Hepatocyte (in vitro differentiated cells): ENCODE results near the gene HPS3. TPM values are rescaled to one million over a fixed set of nuclear protein-coding genes. Genes with fewer than 3 reads are reported as not detected.
A peak's percentile ranks its signal among the peaks of the same experiment; 100 is the strongest.

ENCODE experiments used
- DNase-seq: peaks from one replicate; pipeline ENCODE4 v3.0.0-alpha.2; 2016; ENCODE audit warnings: low spot score
- H2AFZ ChIP-seq: fragments of 200-600 bp; sonication (generic); 2 replicates; pipeline ENCODE4 v1.6.0; 2016; ENCODE audit warnings: antibody characterized with exemption, mild to moderate bottlenecking
- H3K27ac ChIP-seq: fragments of 200-600 bp; sonication (generic); 2 replicates; pipeline ENCODE4 v1.5.1; 2016; ENCODE audit warnings: mild to moderate bottlenecking
- H3K27me3 ChIP-seq: fragments of 200-600 bp; sonication (generic); 2 replicates; pipeline ENCODE4 v1.6.1; 2016
- H3K36me3 ChIP-seq: fragments of 200-600 bp; sonication (generic); replicated peaks from 2 replicates; pipeline ENCODE4 v1.5.1; 2016; ENCODE audit warnings: low read depth; ENCODE audit not compliant: insufficient read depth
- H3K4me1 ChIP-seq: fragments of 200-600 bp; sonication (generic); 2 replicates; pipeline ENCODE4 v1.5.1; 2016; ENCODE audit warnings: mild to moderate bottlenecking, moderate library complexity; ENCODE audit not compliant: insufficient read depth
- H3K4me2 ChIP-seq: fragments of 200-600 bp; sonication (generic); 2 replicates; pipeline ENCODE4 v1.6.0; 2016
- H3K4me3 ChIP-seq: fragments of 200-600 bp; sonication (generic); 2 replicates; pipeline ENCODE4 v1.5.1; 2016; ENCODE audit warnings: mild to moderate bottlenecking
- H3K79me2 ChIP-seq: fragments of 200-600 bp; sonication (generic); 2 replicates; pipeline ENCODE4 v1.6.0; 2017; ENCODE audit warnings: mild to moderate bottlenecking
- H3K9me2 ChIP-seq: fragments of 200-600 bp; sonication (generic); replicated peaks from 2 replicates; pipeline ENCODE4 v1.6.0; 2017; ENCODE audit warnings: mild to moderate bottlenecking; ENCODE audit not compliant: insufficient read depth
- H3K9me3 ChIP-seq: fragments of 200-600 bp; sonication (generic); 2 replicates; pipeline ENCODE4 v1.5.1; 2016; ENCODE audit warnings: low read depth, mild to moderate bottlenecking
- H4K20me1 ChIP-seq: fragments of 200-600 bp; sonication (generic); 2 replicates; pipeline ENCODE4 v1.6.0; 2016; ENCODE audit warnings: mild to moderate bottlenecking; ENCODE audit not compliant: insufficient read depth, poor library complexity, severe bottlenecking
- CTCF ChIP-seq: fragments of 200-600 bp; sonication (generic); IDR thresholded peaks from 2 replicates; pipeline ENCODE4 v1.5.1; 2016; ENCODE audit warnings: antibody characterized with exemption, mild to moderate bottlenecking; ENCODE audit not compliant: poor library complexity
- EZH2 ChIP-seq: fragments of 200-600 bp; sonication (generic); IDR thresholded peaks from 2 replicates; pipeline ENCODE4 v1.6.1; 2016; ENCODE audit warnings: antibody characterized with exemption, mild to moderate bottlenecking, borderline replicate concordance
- EZH2phosphoT487 ChIP-seq: fragments of 200-600 bp; sonication (generic); IDR thresholded peaks from one replicate; pipeline ENCODE4 v1.6.1; 2018; ENCODE audit warnings: antibody characterized with exemption, mild to moderate bottlenecking, low read depth, moderate library complexity; ENCODE audit not compliant: unreplicated experiment, severe bottlenecking
- WGBS: methylation state at CpG from one replicate; pipeline ENCODE4 v1.1.6; 2016; ENCODE audit warnings: low lambda C conversion rate; ENCODE audit errors: missing lambda C conversion rate; 5-methylcytosine and 5-hydroxymethylcytosine counted together
- polyA plus RNA-seq: library from polyadenylated mRNA; unstranded; fragments of >200 nt; fragmentation: Nextera tagmentation; extraction: Ambion mirVana; gene quantifications from 2 replicates; pipeline ENCODE4 v1.2.1, GENCODE V29; 2016
- total RNA-seq: library from RNA; depleted of rRNA; stranded (reverse); fragments of >200 nt; gene quantifications from 2 replicates; pipeline ENCODE4 v1.2.3, GENCODE V29; 2014

Gene HPS3
- total and polyA plus RNA-seq, 2 experiments from 2014 or later, result 14.1 to 24.2 TPM

GRCh38 chr3:149085828-149086231 is 43.6 kb upstream of the HPS3 start:
- WGBS, result under 1% methylated on average over 21 of the region's 21 CpGs
- no peaks in the 10 kb centered on the region for H3K4me1 ChIP-seq
- H3K27me3 ChIP-seq, result no peaks in the 10 kb centered on the region
- peak overlapping the region; percentile 84 for H3K4me3 ChIP-seq
- DNase-seq, result peak; percentile 22
- H3K9me2 ChIP-seq, result no peaks in the 10 kb centered on the region
- H3K79me2 ChIP-seq, result peaks cover 48% of the 10 kb centered on the region
- no peak for TF ChIP-seq EZH2phosphoT487
- TF ChIP-seq CTCF, result no peak
- TF ChIP-seq EZH2, result no peak
- no peaks in the 10 kb centered on the region for H3K9me3 ChIP-seq
- H3K36me3 ChIP-seq, result no peaks in the 10 kb centered on the region
- H3K4me2 ChIP-seq, result peak overlapping the region; percentile 97
- no peaks in the 10 kb centered on the region for H4K20me1 ChIP-seq
- peak overlapping the region; percentile 90 for H2AFZ ChIP-seq
- no peak overlapping the region for H3K27ac ChIP-seq

DNA sequence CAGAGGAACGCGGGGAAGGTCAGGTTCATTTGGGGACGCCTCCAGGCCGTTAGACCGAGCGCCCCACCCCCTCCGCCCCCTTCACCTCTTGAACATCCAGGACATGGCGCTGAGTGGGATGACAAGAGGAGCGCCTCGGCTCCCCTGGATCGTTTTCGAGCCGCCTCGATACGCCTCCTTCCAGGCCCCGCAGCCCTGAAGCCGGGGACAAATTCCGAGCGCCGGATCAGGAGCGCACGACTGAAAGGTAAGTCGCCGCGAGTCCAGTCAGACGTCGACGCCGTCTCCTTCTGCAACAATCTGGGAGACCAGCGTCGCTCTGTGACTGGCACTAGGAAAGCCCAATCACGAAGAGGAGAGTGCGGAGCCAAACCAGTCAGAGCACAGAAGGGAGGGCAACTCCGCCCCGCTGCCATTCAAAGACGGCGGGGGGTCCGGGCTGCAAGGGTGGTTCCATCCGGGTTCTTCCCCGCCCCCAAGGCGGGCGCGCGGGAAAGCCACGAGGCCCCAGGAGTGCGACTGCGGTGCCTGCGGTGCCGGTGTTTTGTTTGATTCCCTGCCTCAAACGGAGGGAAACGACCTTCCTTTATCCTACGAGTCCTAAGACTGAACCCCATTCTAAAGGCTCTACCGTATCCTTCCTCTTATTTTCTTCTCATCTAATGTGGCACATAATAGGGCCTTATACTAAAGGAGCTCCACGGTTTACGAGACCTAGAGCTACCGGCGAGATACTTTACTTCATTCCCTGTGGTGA is 43.0 kb upstream of the HPS3 start, which contains the start of gene HLTF:
HLTF (minus strand) TSS at position 302 of the 757 bp plus-strand sequence; CDS start at position 105, 197 bp downstream.
- H3K27ac ChIP-seq, result no peak within 1 kb of the TSS
- peaks cover 42% of the 10 kb centered on the region for H3K79me2 ChIP-seq
- peak; percentile 95 for DNase-seq
- peak within 1 kb of the TSS; percentile 97 for H3K4me2 ChIP-seq
- H3K9me3 ChIP-seq, result no peaks in the 10 kb centered on the region
- no peaks in the 10 kb centered on the region for H3K4me1 ChIP-seq
- H2AFZ ChIP-seq, result peak within 1 kb of the TSS; percentile 90
- 9% methylated on average over 57 of the region's 57 CpGs for WGBS
- no peaks in the 10 kb centered on the region for H3K9me2 ChIP-seq
- H3K4me3 ChIP-seq, result peak within 1 kb of the TSS; percentile 84
- H3K36me3 ChIP-seq, result no peaks in the 10 kb centered on the region
- H3K27me3 ChIP-seq, result no peaks in the 10 kb centered on the region
- no peaks in the 10 kb centered on the region for H4K20me1 ChIP-seq
- TF ChIP-seq EZH2 (no peak), CTCF (no peak), EZH2phosphoT487 (no peak)

- 99% methylated on average over 15 of the region's 15 CpGs for WGBS
- Histone ChIP-seq H4K20me1 (no peaks in the 10 kb centered on the region), H3K4me2 (no peak overlapping the region), H2AFZ (peak overlapping the region; percentile 77), H3K9me2 (no peaks in the 10 kb centered on the region), H3K79me2 (peaks cover 36% of the 10 kb centered on the region), H3K27me3 (no peaks in the 10 kb centered on the region), H3K4me1 (no peaks in the 10 kb centered on the region), H3K36me3 (no peaks in the 10 kb centered on the region), H3K4me3 (no peak overlapping the region), H3K9me3 (no peaks in the 10 kb centered on the region), H3K27ac (no peak overlapping the region)
- TF ChIP-seq EZH2 (no peak), EZH2phosphoT487 (no peak), CTCF (no peak)
- no peak for DNase-seq
Observed at GRCh38 chr3:149087208-149087607, 42.2 kb upstream of the HPS3 start.
